Measurements from ENCODE around the gene MAP4.

MAP4 gene

DNA sequence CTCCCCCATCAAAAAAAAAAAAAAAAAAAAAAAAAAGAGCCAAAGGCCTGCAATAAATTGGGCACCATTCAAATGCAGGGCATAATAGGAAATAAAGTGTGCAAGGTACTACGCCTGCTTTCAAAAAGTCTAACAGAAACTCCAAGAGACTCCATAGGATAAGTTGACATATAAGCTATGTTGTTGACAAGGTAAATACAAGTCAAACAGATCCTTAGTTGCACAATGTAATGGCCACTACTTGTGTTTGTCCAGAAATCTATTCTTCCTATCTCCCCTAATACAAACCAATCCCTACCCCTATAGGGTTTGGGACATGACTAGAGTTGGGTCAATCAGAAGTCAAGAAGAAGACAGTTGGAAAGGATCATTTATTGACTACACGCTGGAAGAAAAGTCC, 16.0 kb downstream of the MAP4 start:
- Mint-ChIP-seq H3K4me1 (ENCODE audit: low read depth) (peaks cover 16% of the 10 kb centered on the region), H3K27ac (no peak overlapping the region), H3K36me3 (ENCODE audit: low read depth) (peaks cover 29% of the 10 kb centered on the region), H3K4me3 (no peak overlapping the region), H3K9me3 (no peaks in the 10 kb centered on the region), H3K27me3 (no peaks in the 10 kb centered on the region)
- intact Hi-C loops (cut with micrococcal nuclease), result no loop called here

DNA sequence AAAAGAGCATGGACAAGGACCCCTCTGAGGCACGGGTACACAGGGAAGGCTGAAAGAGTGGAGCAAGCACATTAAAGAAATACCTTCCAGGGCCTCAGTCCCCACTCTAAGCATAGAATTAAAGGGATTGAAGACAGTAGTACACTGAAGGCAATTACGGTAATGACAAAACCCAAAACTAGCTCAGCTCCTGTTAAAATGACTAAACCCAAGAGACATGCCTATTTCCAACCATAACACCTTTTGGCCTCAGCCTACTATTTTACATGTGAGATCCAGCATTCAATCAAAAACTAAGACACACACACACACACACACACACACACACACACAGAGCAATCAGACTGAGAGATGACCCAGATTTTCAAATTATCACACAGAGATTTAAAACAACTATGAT, 19.8 kb downstream of the MAP4 start:
- H3K4me3 Mint-ChIP-seq, result no peak overlapping the region
- no peak overlapping the region for H3K27ac Mint-ChIP-seq
- intact Hi-C loops (cut with micrococcal nuclease), result no loop called here
- no peaks in the 10 kb centered on the region for H3K9me3 Mint-ChIP-seq
- peaks cover 5% of the 10 kb centered on the region for H3K4me1 Mint-ChIP-seq (ENCODE audit: low read depth)
- no peaks in the 10 kb centered on the region for H3K27me3 Mint-ChIP-seq
- peaks cover 55% of the 10 kb centered on the region for H3K36me3 Mint-ChIP-seq (ENCODE audit: low read depth)

DNA sequence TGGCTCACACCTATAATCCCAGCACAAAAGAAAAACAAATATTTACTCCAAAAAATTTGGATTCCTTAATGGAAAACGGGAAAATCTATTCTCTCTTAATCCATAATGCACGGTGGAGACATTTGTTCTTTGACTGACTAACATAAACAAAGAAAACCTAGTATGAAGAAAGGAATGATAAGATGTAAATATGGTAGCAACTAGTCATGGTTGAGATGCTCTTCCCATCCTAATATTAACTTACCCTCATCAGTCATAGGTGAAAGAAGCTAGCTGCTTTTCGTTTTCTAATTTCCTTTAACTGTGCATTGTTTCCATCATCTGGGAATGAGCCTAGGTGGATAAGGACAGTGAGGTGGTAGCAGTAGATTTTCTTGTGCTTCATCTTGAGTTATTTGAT, 22.0 kb downstream of the MAP4 start:
- H3K4me1 Mint-ChIP-seq (ENCODE audit: low read depth), result peaks cover 5% of the 10 kb centered on the region
- no peak overlapping the region for H3K27ac Mint-ChIP-seq
- H3K9me3 Mint-ChIP-seq, result no peaks in the 10 kb centered on the region
- no peaks in the 10 kb centered on the region for H3K27me3 Mint-ChIP-seq
- intact Hi-C loops (cut with micrococcal nuclease), result no loop called here
- H3K36me3 Mint-ChIP-seq (ENCODE audit: low read depth), result peaks cover 60% of the 10 kb centered on the region
- H3K4me3 Mint-ChIP-seq, result no peak overlapping the region

DNA sequence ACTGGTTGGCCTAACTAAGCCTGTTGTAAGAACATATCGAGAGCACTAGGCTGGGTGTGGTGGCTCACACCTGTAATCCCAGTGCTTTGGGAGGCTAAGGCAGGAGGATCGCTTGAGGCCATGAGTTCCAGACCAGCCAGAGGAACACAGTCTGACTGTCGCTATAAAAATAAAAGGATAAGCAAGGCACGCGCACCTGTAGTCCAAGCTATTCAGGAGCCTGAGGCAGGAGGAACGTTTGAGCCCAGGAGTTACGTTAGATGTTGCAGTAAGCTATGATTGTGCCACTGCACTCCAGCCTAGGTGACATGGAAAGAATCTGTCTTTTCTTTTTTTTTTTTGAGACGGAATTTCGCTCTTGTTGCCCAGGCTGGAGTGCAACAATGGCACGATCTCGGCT, 24.9 kb downstream of the MAP4 start:
- Mint-ChIP-seq H3K4me1 (ENCODE audit: low read depth) (peaks cover 14% of the 10 kb centered on the region), H3K9me3 (no peaks in the 10 kb centered on the region), H3K27ac (no peak overlapping the region), H3K36me3 (ENCODE audit: low read depth) (peaks cover 66% of the 10 kb centered on the region), H3K4me3 (no peak overlapping the region), H3K27me3 (no peaks in the 10 kb centered on the region)
- intact Hi-C loops (cut with micrococcal nuclease), result loop anchor here (2.0 kb wide), 1 partner anchor 167 kb away; no protein-coding TSS in a partner anchor

DNA sequence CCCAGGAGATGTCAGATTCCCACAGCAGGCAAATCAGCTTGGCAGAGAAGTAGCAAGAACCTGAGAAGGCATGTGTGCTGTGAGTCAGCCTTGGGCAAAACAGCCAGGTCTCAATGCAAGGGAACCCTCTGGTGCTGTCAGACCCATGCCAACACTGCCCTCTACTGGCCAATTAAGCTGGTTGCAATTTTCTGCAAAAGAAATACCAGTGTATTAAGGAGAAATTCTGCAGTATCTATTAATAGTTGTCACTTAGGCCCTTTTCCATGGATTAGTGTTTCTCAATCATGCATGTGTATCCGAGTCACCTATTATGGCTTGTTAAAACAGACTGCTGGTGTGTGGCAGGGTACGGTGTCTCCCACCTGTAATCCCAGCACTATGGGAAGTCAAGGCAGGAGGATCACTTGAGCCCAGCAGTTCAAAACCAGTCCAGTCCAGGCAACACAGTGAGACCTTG, 26.2 kb downstream of the MAP4 start:
- no peak overlapping the region for H3K4me3 Mint-ChIP-seq
- no peak overlapping the region for H3K27ac Mint-ChIP-seq
- H3K27me3 Mint-ChIP-seq, result no peaks in the 10 kb centered on the region
- intact Hi-C loops (cut with micrococcal nuclease), result loop anchor here (2.0 kb wide), 1 partner anchor 165 kb away; no protein-coding TSS in a partner anchor
- H3K36me3 Mint-ChIP-seq (ENCODE audit: low read depth), result peaks cover 52% of the 10 kb centered on the region
- H3K9me3 Mint-ChIP-seq, result no peaks in the 10 kb centered on the region
- peaks cover 21% of the 10 kb centered on the region for H3K4me1 Mint-ChIP-seq (ENCODE audit: low read depth)

DNA sequence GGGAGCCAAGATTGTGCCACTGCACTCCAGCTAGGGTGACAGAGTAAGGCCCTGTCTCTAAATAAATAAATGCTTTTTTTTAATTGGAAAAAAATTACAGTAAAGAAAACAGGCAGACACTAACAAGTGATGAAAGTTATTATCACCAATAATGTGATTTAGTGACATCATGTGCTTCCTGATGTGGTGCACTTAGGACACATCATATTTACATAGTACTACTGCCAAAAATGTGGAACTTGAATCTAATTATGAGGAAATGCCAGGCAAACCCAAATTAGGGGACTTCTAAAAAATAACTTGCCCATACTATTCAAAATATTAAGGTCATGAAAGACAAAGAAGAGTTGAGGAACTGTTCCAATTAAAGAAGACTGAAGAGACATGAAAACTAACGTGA, 30.8 kb downstream of the MAP4 start:
- Mint-ChIP-seq H3K4me1 (ENCODE audit: low read depth) (peaks cover 21% of the 10 kb centered on the region), H3K27ac (peak overlapping the region; percentile 67), H3K36me3 (ENCODE audit: low read depth) (peaks cover 23% of the 10 kb centered on the region), H3K4me3 (no peak overlapping the region), H3K27me3 (no peaks in the 10 kb centered on the region), H3K9me3 (no peaks in the 10 kb centered on the region)
- intact Hi-C loops (cut with micrococcal nuclease), result no loop called here

DNA sequence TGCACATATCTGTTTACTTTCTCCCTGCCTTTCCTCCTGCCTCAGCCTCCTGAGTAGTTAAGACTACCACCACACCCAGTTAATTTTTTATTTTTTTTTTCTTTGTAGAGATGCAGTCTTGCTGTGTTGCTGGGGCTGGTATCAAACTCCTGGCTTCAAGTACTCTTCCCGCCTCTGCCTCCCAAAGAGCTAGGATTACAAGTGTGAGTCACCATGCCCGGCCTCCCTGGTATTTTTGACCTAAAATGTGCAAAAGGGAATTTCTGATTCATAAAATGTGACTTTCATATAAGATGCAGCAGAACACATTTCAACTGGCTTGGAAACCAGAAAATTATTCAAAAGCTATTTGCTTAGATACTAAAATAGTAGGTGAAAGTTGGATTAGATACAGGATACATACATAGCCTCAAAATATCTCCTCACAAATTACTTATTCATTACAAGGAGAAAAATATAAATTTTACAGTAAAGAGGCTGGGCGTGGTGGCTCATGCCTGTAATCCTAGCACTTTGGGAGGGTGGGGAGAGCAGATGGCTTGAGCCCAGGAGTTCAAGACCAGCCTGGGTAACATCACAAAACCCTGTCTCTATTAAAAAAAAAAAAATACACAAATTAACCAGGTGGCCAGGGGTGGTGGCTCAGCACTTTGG, 32.0 kb downstream of the MAP4 start:
- intact Hi-C loops (cut with micrococcal nuclease), result no loop called here
- H3K4me1 Mint-ChIP-seq (ENCODE audit: low read depth), result peaks cover 21% of the 10 kb centered on the region
- no peaks in the 10 kb centered on the region for H3K9me3 Mint-ChIP-seq
- H3K36me3 Mint-ChIP-seq (ENCODE audit: low read depth), result peaks cover 23% of the 10 kb centered on the region
- no peak overlapping the region for H3K27ac Mint-ChIP-seq
- H3K4me3 Mint-ChIP-seq, result no peak overlapping the region
- no peaks in the 10 kb centered on the region for H3K27me3 Mint-ChIP-seq

DNA sequence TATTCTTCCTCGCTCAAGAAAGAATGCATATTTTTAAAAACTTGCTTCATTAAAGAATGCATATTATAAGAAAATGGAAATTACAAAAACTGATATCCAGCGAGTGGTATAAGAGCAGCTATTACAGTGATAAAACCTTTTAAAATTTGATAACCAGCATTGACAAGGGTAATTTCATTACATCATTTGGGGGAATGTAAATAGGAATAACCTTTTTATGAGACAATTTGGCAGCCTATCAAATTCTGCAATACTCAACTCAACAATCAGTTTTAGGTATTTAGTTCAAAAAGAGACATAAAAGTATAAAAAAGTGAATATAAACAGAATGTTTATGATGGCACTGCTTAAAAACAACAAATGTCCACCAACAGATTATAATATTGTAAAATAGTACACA, 35.4 kb downstream of the MAP4 start:
- no peak overlapping the region for H3K27ac Mint-ChIP-seq
- H3K4me1 Mint-ChIP-seq (ENCODE audit: low read depth), result peaks cover 6% of the 10 kb centered on the region
- H3K9me3 Mint-ChIP-seq, result no peaks in the 10 kb centered on the region
- intact Hi-C loops (cut with micrococcal nuclease), result no loop called here
- H3K27me3 Mint-ChIP-seq, result no peaks in the 10 kb centered on the region
- H3K4me3 Mint-ChIP-seq, result no peak overlapping the region
- peaks cover 2% of the 10 kb centered on the region for H3K36me3 Mint-ChIP-seq (ENCODE audit: low read depth)

DNA sequence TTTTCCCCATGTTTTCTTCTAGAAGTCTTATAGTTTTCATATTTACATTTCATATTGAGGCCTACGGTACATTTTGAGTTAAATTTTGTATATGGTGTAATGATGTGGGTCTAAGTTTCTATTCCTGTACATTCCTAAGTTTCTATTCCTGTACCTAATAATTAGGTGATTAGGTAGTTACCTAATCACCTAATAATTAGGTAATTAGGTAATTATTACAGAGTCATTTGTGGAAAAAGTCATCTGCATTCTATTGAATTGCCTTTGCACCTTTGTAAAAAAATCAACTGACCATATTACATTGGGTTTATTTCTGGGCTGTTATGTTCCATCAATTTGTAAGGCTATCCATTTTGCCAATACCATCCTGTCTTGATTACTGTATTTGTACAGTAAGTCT, 37.1 kb downstream of the MAP4 start:
- Mint-ChIP-seq H3K27me3 (no peaks in the 10 kb centered on the region), H3K27ac (no peak overlapping the region), H3K4me1 (ENCODE audit: low read depth) (peaks cover 6% of the 10 kb centered on the region), H3K36me3 (ENCODE audit: low read depth) (peaks cover 14% of the 10 kb centered on the region), H3K4me3 (no peak overlapping the region), H3K9me3 (no peaks in the 10 kb centered on the region)
- intact Hi-C loops (cut with micrococcal nuclease), result no loop called here

DNA sequence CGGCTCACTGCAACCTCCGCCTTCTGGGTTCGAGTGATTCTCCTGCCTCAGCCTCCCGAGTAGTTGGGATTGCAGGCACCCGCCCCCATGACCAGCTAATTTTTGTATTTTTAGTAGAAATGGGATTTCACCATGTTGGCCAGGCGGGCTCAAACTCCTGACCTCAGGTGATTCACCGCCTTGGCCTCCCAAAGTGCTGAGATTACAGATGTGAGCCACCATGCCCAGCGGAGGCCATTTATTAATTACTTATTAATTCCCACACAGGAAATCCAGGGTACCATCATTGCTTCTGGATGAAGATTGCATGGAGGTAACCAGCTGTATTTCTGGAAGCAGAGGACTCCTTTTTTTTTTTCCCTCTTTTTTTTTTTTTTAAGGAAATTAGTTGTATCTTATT, 37.8 kb downstream of the MAP4 start:
- peaks cover 6% of the 10 kb centered on the region for H3K4me1 Mint-ChIP-seq (ENCODE audit: low read depth)
- no peak overlapping the region for H3K27ac Mint-ChIP-seq
- intact Hi-C loops (cut with micrococcal nuclease), result no loop called here
- H3K4me3 Mint-ChIP-seq, result no peak overlapping the region
- H3K9me3 Mint-ChIP-seq, result no peaks in the 10 kb centered on the region
- no peaks in the 10 kb centered on the region for H3K27me3 Mint-ChIP-seq
- H3K36me3 Mint-ChIP-seq (ENCODE audit: low read depth), result peaks cover 14% of the 10 kb centered on the region

DNA sequence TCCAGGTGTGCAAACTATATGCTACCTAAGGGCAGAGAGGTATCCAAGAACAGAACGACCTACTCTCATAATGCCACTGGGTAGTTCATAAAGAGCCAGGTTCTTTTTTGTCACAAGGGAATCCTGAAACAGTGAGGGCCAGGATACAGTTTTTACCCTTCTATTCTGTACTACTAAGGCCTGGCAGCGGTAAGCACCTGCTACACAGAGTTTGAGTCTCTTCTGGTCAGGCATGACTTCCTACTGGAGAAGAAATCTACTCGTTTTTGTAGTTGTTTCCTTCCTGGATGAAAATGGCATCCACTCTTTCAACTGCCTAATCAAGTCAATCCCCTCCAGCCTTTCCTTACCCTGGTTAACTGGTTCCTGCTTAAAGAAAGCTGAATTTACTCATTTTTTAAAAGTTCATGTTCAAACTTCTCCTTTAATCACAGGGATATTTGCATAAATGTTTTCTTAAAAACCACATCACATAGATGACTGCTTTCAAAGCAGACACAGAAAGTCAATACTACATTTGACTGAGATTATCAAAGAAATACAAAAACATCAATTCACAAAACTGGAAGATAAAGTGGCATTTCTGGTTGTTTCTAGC, 40.0 kb downstream of the MAP4 start:
- Mint-ChIP-seq H3K4me3 (no peak overlapping the region), H3K4me1 (ENCODE audit: low read depth) (peaks cover 6% of the 10 kb centered on the region), H3K9me3 (no peaks in the 10 kb centered on the region), H3K27me3 (no peaks in the 10 kb centered on the region), H3K27ac (no peak overlapping the region), H3K36me3 (ENCODE audit: low read depth) (peaks cover 14% of the 10 kb centered on the region)
- intact Hi-C loops (cut with micrococcal nuclease), result no loop called here

DNA sequence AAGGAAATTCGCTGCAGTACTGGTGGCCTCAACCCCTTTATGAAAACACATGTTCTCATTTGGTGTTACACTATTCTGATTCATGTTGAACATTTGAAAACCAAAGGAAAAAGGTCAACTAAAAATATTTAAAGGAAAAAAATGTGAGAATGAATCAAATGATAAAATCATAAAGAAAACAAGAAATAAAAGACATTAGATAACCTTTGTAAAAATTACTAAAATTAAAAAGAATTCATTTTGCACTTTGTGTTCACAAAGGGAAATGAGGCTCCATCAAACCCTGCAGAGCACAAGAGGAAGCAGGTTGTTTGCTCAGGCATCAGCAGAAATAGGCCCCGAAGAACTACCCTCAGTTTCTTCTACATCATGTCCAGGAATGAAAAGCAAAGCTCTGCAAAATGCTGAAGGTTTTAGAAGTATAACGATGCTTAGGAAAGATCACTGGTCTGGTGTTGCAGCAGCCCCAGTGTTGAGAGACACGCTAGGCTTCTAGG, 41.2 kb downstream of the MAP4 start:
- Mint-ChIP-seq H3K9me3 (no peaks in the 10 kb centered on the region), H3K27me3 (no peaks in the 10 kb centered on the region), H3K4me1 (ENCODE audit: low read depth) (peaks cover 6% of the 10 kb centered on the region), H3K36me3 (ENCODE audit: low read depth) (peaks cover 21% of the 10 kb centered on the region), H3K4me3 (no peak overlapping the region), H3K27ac (no peak overlapping the region)
- intact Hi-C loops (cut with micrococcal nuclease), result no loop called here

DNA sequence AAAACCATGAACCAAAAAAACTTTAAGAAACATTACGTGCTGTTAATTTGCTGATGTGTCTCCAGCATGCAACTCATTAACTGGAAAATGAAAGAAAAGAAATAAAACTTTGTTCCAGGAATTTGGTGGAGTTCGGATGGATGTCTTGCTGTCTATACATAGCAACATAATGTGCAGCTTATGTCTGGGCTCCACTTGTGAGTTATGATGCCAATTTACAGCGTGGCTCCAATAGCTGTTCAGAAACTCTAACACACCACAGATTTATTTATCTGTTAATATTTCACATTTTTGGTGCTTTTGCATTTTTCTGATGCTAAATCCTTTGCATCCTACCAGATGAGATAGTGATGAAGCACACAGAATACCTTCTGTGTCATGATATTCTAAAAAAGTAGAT, 45.1 kb downstream of the MAP4 start:
- no peak overlapping the region for H3K27ac Mint-ChIP-seq
- H3K4me3 Mint-ChIP-seq, result no peak overlapping the region
- intact Hi-C loops (cut with micrococcal nuclease), result no loop called here
- H3K4me1 Mint-ChIP-seq (ENCODE audit: low read depth), result peaks cover 6% of the 10 kb centered on the region
- no peaks in the 10 kb centered on the region for H3K9me3 Mint-ChIP-seq
- peaks cover 29% of the 10 kb centered on the region for H3K36me3 Mint-ChIP-seq (ENCODE audit: low read depth)
- no peaks in the 10 kb centered on the region for H3K27me3 Mint-ChIP-seq

DNA sequence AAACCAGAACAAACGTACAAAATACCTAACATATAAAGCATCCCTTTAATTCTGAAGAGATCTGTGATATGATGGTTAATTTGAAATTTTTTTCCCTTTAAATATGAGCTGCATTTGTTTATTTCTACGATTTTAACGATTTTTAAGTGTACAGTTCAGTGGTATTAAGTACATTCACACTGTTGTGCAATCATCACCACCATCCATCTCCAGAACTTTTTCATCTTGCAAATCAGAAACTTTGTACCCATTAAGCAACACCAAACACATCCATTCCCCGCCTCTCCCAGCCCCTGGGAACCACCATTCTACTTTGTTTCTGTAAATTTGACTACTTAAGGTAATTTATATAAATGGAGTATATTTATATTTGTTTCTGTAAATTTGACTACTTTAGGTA, 51.5 kb downstream of the MAP4 start:
- Mint-ChIP-seq H3K4me1 (ENCODE audit: low read depth) (no peaks in the 10 kb centered on the region), H3K27ac (no peak overlapping the region), H3K36me3 (ENCODE audit: low read depth) (peaks cover 14% of the 10 kb centered on the region), H3K9me3 (no peaks in the 10 kb centered on the region), H3K27me3 (no peaks in the 10 kb centered on the region), H3K4me3 (no peak overlapping the region)
- intact Hi-C loops (cut with micrococcal nuclease), result no loop called here
